HG02970 (cell line): Measurements from ENCODE around the gene ATXN2.

ENCODE experiments used
- ATAC-seq: cut with Tn5 transposase; IDR thresholded peaks from one replicate; pipeline ENCODE4 v1.9.1; 2021; ENCODE audit warnings: mild to moderate bottlenecking, moderate library complexity, moderate number of reproducible peaks; ENCODE audit not compliant: unreplicated experiment, low FRiP score

Gene ATXN2

GRCh38 chr12:111454311-111454710 lies 144.8 kb downstream of the ATXN2 start:
- no peak for ATAC-seq

GRCh38 chr12:111453071-111453989 lies 145.8 kb downstream of the ATXN2 start:
- ATAC-seq: no peak

- ATAC-seq: no peak
Measured at GRCh38 chr12:111451649-111452129, 147.4 kb downstream of the ATXN2 start.

- ATAC-seq: no peak
Measured at GRCh38 chr12:111451232-111451631, 147.9 kb downstream of the ATXN2 start.

GRCh38 chr12:111450676-111451075 lies 148.4 kb downstream of the ATXN2 start:
- no peak for ATAC-seq

GRCh38 chr12:111448846-111449790 lies 150.0 kb downstream of the ATXN2 start:
- ATAC-seq: no peak

DNA sequence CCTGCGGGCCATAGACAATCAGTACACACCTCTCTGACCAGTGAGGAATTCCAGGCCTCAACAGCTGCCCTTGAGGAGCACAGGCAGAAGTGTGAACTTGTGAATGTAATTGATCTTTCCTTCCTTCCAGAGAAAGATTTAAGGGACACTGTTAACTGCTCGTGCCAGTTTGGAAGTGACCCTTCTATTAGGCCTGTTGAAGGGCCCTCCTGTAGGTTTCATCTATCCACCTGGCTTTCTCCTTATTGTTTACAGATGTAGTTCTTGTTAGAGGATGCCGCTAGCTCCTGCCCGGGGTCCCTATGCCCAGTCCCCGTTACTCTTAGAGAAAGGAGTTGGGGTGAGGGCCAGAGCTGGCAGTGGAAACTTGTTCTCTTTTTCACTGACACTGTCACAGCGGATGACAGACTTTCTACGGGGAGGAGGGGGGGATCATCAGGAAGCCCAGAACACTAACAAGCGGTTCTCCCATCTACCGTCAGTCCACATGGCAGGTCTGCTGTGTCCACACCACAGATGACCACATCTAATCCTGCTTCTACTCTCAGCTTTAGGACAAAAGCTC lies 150.8 kb downstream of the ATXN2 start:
- no peak for ATAC-seq

DNA sequence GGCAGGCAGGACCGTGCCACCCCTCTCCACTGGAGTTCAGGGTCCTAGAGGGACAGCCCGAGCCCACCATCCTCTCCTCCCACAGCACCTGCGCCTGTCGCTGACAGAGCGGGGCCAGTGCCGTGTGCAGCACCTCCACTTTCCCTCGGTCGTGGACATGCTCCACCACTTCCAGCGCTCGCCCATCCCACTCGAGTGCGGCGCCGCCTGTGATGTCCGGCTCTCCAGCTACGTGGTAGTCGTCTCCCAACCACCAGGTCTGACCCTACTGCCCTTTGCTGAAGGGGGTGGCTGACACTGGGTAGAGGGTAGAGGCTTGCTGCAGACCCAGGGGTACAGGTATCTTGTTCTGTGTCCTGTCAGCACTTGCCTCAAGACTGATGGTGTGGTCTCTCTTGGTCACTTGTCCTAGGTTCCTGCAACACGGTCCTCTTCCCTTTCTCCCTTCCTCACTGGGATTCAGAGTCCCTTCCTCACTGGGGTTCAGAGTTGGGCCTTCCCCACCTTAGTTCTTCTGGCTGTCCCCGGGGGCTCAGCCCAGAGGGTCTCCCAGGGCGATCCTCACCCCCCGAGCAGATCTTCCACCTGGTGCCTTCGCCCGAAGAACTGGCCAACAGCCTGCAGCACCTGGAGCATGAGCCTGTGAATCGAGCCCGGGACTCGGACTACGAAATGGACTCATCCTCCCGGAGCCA lies 151.4 kb downstream of the ATXN2 start:
- no peak for ATAC-seq

DNA sequence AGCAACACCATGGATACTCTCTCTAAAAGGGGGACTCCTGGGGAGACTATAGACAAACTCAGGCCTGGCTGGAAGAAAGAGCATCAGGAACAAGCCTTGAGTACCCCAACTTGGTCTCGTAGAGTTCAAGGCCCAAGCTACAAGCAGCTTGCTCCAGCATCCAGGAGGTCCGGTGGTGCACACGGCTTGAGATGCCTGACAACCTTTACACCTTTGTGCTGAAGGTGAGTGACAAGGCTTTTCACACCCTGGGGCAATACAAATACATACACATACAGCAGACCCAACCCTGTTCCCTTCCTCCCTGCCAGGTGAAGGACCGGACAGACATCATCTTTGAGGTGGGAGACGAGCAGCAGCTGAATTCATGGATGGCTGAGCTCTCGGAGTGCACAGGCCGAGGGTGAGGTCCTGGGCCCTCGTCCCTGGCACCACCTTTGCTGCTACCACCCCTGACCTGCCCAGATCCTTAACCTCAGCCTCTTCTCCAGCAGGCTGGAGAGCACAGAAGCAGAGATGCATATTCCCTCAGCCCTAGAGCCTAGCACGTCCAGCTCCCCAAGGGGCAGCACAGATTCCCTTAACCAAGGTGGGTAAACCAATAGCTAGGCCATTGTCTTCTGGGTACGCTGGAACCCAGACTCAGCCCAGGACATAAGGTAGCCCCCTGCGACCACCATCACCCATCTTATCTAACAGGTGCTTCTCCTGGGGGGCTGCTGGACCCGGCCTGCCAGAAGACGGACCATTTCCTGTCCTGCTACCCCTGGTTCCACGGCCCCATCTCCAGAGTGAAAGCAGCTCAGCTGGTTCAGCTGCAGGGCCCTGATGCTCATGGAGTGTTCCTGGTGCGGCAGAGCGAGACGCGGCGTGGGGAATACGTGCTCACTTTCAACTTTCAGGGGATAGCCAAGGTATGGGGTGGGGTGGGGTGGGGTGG lies 152.2 kb downstream of the ATXN2 start:
- ATAC-seq: no peak

DNA sequence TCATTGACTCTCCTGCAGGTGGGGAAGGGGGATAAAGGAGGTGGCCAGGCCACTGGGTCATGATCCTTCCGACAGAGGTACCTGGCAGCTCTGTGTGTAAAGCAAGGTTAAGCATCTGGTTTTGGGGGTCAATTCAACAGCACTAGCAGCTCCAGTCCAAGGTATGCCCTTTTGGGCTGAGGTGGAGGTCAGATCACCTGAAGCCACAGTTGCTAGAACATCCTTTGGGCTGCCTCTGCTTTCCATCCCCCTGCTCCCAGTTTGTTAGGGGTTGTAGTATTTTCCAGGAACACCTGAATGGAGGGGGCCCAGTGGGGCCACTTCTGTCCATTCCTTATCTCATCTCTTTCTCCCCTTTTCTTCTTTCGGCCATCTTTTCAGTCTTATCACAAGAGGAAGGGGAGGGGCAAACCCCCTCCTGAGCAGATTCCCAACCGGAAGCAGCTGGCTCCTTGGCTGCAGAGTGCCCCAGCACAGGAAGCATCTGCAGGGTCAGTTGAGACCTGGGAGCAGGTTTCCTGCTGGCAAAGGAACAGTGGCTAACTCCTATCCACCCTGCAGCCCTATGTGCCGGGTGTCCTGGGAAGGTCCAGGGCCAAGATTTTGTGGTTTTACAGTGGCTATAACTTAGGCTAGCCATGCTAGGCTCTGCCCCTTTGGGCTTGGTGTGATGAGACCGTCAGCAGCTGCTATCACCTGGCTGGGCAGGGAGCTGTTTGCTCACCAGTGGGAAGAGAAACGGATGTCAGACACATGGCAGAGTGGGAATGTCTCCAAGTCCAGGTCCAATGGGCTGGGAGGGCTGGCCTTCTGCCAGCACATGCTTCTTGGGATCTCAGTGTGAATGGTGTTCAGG lies 153.2 kb downstream of the ATXN2 start:
- ATAC-seq: no peak

DNA sequence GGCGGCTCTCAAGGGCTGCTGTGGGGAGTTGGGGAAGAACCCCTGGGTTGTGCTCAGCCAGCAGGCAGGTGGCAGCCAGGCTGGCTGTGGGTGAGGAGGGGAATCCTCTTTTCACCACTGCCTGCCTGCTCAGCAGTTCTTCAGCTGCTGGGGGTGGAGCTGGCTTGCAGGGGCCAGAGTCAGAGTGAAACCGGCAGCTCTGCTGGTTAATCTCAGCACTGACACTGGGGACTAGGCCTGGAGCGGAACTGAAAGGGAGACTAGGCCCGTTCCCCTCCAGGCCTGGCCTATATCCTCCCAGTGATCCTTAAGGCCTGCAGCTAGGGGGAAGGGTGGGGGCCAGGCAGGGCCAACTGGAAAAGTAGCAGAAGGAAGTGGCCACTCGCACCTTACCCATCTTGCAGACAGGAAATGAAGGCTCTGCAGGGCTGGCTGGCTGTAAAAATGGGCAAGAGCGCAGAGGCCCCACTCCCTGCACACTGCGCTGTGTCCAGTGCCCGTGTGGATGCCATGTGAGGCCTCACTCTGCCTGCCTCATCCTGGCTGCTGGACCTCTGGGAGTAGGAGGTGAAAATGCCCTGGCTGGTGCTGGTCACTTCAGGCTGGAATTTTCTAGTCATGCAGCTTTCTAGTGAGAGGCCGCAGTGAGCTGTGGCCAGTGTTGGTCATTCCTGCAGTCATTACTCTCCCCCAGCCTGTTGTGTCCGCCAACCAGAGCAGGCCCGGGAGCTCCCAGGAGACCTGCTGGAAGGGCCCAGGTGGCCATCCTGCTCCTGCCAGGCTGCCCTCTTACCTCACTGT lies 154.0 kb downstream of the ATXN2 start:
- peak; percentile 69 for ATAC-seq

DNA sequence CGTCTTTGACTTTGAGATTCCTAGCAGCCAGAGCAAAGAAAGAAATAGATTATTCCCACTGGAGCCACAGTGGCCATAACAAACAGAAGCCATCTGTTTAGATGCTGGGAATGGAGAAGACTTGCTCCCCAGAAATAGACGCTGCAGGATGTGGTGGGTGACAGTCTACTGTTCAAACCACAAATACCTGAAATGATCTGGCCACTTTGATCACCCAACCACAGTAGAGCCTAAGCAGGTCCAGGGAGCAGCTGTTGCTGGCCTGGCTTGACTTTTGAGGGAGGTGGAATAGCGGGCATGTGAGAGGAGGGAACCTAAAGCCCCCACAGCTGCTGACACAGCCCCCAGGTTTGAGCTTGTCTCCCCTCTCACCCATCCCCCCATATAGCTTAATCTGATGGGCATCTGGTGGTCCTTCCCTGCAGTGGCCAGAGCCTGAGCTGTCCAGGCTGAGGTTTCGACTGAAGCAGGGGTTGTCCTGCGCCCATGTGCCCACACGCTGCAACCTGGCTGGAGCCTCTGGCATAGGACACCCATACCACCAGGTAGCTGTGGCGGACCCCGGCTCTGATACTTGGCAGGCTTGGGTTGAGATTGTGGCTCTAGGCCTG lies 154.7 kb downstream of the ATXN2 start:
- peak; percentile 24 for ATAC-seq

DNA sequence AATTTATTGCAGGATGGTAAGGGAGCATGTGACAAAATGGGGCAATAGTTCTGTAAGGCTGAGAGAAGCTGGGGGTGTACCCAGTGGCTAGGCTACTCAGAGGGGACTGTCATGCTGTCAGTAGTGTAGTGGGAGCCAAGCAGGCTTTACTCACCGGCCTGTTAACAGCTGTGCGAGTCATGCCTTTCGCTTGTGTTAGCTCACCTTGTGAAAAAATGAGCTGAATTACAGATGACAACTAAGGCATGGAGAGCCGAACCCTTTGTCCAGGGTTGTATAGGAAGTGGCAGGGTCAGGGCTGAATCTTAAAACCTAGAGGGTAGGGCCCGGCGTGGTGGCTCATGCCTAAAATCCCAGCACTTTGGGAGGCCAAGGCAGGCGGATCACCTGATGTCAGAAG lies 155.5 kb downstream of the ATXN2 start:
- no peak for ATAC-seq

- no peak for ATAC-seq
Measured at GRCh38 chr12:111443086-111443485, 156.0 kb downstream of the ATXN2 start.

DNA sequence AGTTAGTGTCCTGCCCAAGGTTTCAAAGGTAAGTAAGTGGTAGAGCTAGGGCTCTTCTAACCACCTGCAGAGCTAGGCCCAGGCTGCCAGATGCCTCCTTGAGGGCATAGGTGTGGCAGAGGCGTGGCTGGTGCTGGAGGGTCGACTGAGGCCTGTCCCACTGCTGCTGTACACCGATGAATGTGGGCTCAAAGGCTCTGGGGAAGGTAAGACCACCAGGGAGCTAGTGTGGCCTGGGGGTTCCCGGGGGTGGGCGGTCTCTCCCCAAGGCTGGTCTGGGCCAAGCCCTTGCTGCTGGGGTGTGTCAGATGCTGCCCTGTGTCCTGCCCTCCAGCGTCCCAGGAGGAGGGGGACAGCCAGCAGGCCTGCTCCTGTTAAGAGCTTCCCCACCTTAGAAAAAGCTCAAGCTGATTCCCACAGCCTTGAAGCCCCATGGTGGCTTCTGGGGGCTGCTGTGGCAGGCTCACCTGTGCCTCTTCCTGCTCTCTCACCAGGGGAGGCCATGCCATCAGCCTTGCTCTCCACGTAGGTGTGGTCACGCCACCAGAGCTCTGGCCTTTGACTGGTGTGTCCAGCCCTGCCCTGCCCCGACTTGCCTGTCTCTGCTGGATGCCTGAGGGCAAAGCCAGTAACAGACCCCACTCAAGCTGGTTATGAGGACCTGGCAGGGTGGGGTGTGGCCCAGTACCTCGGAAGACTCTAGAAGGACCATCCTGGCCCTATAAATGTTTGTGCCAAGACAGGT lies 156.6 kb downstream of the ATXN2 start:
- no peak for ATAC-seq
